NCI-H2227 treated with DMSO at 0.1 percent for 48 hours (cell line): Measurements from ENCODE around the gene DLG1.
A peak's percentile ranks its signal among the peaks of the same experiment; 100 is the strongest.
"Not testable (repeated sequence)": the region's sequence is repeated elsewhere in the genome, so short reads cannot be mapped to it uniquely, and the experiment has no call there.

Experiments
- DNase-seq: peaks from one replicate; lab custom pipeline; 2025; lab: John Stamatoyannopoulos, UW

The DLG1 gene

GRCh38 chr3:197286678-197287077 is 11.7 kb downstream of the DLG1 start:
- DNase-seq, result no peak

GRCh38 chr3:197285557-197285956 is 12.9 kb downstream of the DLG1 start:
- DNase-seq, result no peak

GRCh38 chr3:197283045-197283444 is 15.4 kb downstream of the DLG1 start:
- DNase-seq, result no peak

- DNase-seq, result no peak
Measured at GRCh38 chr3:197281849-197282248, 16.6 kb downstream of the DLG1 start.

- no peak for DNase-seq
Measured at GRCh38 chr3:197280156-197280555, 18.3 kb downstream of the DLG1 start.

- DNase-seq, result no peak
Measured at GRCh38 chr3:197278933-197279332, 19.5 kb downstream of the DLG1 start.

GRCh38 chr3:197276808-197277207 is 21.6 kb downstream of the DLG1 start:
- DNase-seq, result not testable (repeated sequence)

- no peak for DNase-seq
Measured at GRCh38 chr3:197270558-197271317, 27.7 kb downstream of the DLG1 start.

GRCh38 chr3:197269024-197269423 is 29.4 kb downstream of the DLG1 start:
- DNase-seq, result no peak

GRCh38 chr3:197268294-197268693 is 30.1 kb downstream of the DLG1 start:
- DNase-seq, result no peak

GRCh38 chr3:197266331-197266730 is 32.1 kb downstream of the DLG1 start:
- no peak for DNase-seq

- no peak for DNase-seq
Measured at GRCh38 chr3:197262709-197263108, 35.7 kb downstream of the DLG1 start.

- DNase-seq, result no peak
Measured at GRCh38 chr3:197261164-197261509, 37.3 kb downstream of the DLG1 start.

GRCh38 chr3:197260491-197261163 is 37.8 kb downstream of the DLG1 start:
- no peak for DNase-seq

GRCh38 chr3:197259096-197259495 is 39.3 kb downstream of the DLG1 start:
- DNase-seq, result no peak

GRCh38 chr3:197258168-197258755 is 40.1 kb downstream of the DLG1 start:
- no peak for DNase-seq

- DNase-seq, result no peak
Measured at GRCh38 chr3:197257711-197258110, 40.7 kb downstream of the DLG1 start.

GRCh38 chr3:197256836-197257444 is 41.5 kb downstream of the DLG1 start:
- peak; percentile 16 for DNase-seq

- no peak for DNase-seq
Measured at GRCh38 chr3:197256104-197256503, 42.3 kb downstream of the DLG1 start.

GRCh38 chr3:197253238-197253947 is 45.0 kb downstream of the DLG1 start:
- no peak for DNase-seq

GRCh38 chr3:197249542-197249941 is 48.9 kb downstream of the DLG1 start:
- no peak for DNase-seq

- DNase-seq, result no peak
Measured at GRCh38 chr3:197248341-197248740, 50.1 kb downstream of the DLG1 start.
